WTC11 (cell line): ENCODE data around the gene GGN. TPM values are rescaled to one million over a fixed set of nuclear protein-coding genes. Genes with fewer than 3 reads are reported as not detected.

ENCODE experiments used
- ATAC-seq: fragments of 200-7000 bp; cut with Tn5 transposase; 2 replicates; pipeline ENCODE4 v1.10.0; 2021; ENCODE audit warnings: mild to moderate bottlenecking, moderate library complexity
- CTCF ChIA-PET: fragments of 300-600 bp; sonication (Branson Sonifier 250); formaldehyde crosslinking; loops from one replicate; lab custom pipeline; 2021; ENCODE audit warnings: antibody characterized with exemption; lab: Charles Lee
- POLR2A ChIA-PET: fragments of 350-600 bp; sonication (Branson Sonifier 250); formaldehyde crosslinking; loops from one replicate; lab custom pipeline; 2021; ENCODE audit warnings: antibody characterized with exemption; lab: Charles Lee
- DNase-seq: peaks from one replicate; pipeline ENCODE4 v3.0.0; 2021; ENCODE audit warnings: low spot score
- H3K27ac Mint-ChIP-seq: 2 replicates; pipeline ENCODE4 v1.8.0; 2021; ENCODE audit warnings: mixed read lengths
- H3K27me3 Mint-ChIP-seq: 2 replicates; pipeline ENCODE4 v1.8.0; 2021; ENCODE audit warnings: low read depth, mild to moderate bottlenecking, moderate library complexity, mixed read lengths
- H3K36me3 Mint-ChIP-seq: 2 replicates; pipeline ENCODE4 v1.8.0; 2021; ENCODE audit warnings: mixed read lengths
- H3K4me1 Mint-ChIP-seq: 2 replicates; pipeline ENCODE4 v1.8.0; 2022; ENCODE audit warnings: mixed read lengths
- H3K4me3 Mint-ChIP-seq: 2 replicates; pipeline ENCODE4 v1.8.0; 2021; ENCODE audit warnings: mild to moderate bottlenecking, moderate library complexity, mixed read lengths
- H3K9me3 Mint-ChIP-seq: 2 replicates; pipeline ENCODE4 v1.8.0; 2021; ENCODE audit warnings: mixed read lengths
- FOXK1 ChIP-seq: sonication (generic); formaldehyde crosslinking; IDR thresholded peaks from 2 replicates; pipeline ENCODE4 v1.8.0; 2022; ENCODE audit warnings: mild to moderate bottlenecking, moderate library complexity, missing genetic modification reagents
- GABPB1 ChIP-seq: sonication (generic); formaldehyde crosslinking; IDR thresholded peaks from 2 replicates; pipeline ENCODE4 v1.8.1; 2023; ENCODE audit warnings: mild to moderate bottlenecking, missing genetic modification reagents
- JAZF1 ChIP-seq: fragments of 250-450 bp; sonication (Bioruptor Pico); IDR thresholded peaks from 2 replicates; pipeline ENCODE4 v1.9.0; 2021; ENCODE audit warnings: moderate library complexity, mild to moderate bottlenecking, inconsistent platforms
- NR1H2 ChIP-seq: sonication (generic); formaldehyde crosslinking; IDR thresholded peaks from 2 replicates; pipeline ENCODE4 v1.9.0; 2021; ENCODE audit warnings: mild to moderate bottlenecking, moderate library complexity, missing genetic modification reagents
- NR2C2 ChIP-seq: sonication (generic); formaldehyde crosslinking; IDR thresholded peaks from 2 replicates; pipeline ENCODE4 v1.8.0; 2022; ENCODE audit warnings: mild to moderate bottlenecking, missing genetic modification reagents
- OVOL2 ChIP-seq: fragments of 250-450 bp; sonication (Bioruptor Pico); IDR thresholded peaks from 2 replicates; pipeline ENCODE4 v1.9.0; 2021; ENCODE audit warnings: mild to moderate bottlenecking, borderline replicate concordance
- RORB ChIP-seq: fragments of 250-450 bp; sonication (Bioruptor Pico); IDR thresholded peaks from 2 replicates; pipeline ENCODE4 v1.9.0; 2021; ENCODE audit warnings: mild to moderate bottlenecking
- TP53 ChIP-seq: sonication (generic); formaldehyde crosslinking; IDR thresholded peaks from 2 replicates; pipeline ENCODE4 v1.8.1; 2023; ENCODE audit warnings: mild to moderate bottlenecking, missing genetic modification reagents
- ZNF121 ChIP-seq: sonication (generic); formaldehyde crosslinking; IDR thresholded peaks from 2 replicates; pipeline ENCODE4 v1.8.0; 2023; ENCODE audit warnings: missing genetic modification reagents
- ZNF219 ChIP-seq: sonication (generic); formaldehyde crosslinking; IDR thresholded peaks from 2 replicates; pipeline ENCODE4 v1.8.0; 2023; ENCODE audit warnings: missing genetic modification reagents, mild to moderate bottlenecking, borderline replicate concordance
- ZNF416 ChIP-seq: fragments of 250-450 bp; sonication (Bioruptor Pico); IDR thresholded peaks from 2 replicates; pipeline ENCODE4 v1.9.0; 2021; ENCODE audit warnings: mild to moderate bottlenecking, inconsistent platforms
- total RNA-seq: library from RNA; stranded (reverse); gene quantifications from 3 replicates; pipeline ENCODE4 v1.2.3, GENCODE V29; 2021
- TF ChIP-seq, protein P1 (sequence below): sonication (generic); formaldehyde crosslinking; IDR thresholded peaks from 2 replicates; pipeline ENCODE4 v1.8.0; 2022; ENCODE audit warnings: mild to moderate bottlenecking, missing genetic modification reagents
- TF ChIP-seq, protein P2 (sequence below): sonication (generic); formaldehyde crosslinking; IDR thresholded peaks from 2 replicates; pipeline ENCODE4 v1.8.0; 2022; ENCODE audit warnings: mild to moderate bottlenecking, missing genetic modification reagents
- TF ChIP-seq, protein P3 (sequence below): sonication (generic); formaldehyde crosslinking; IDR thresholded peaks from 2 replicates; pipeline ENCODE4 v1.8.1; 2022; ENCODE audit warnings: missing genetic modification reagents, borderline replicate concordance
- TF ChIP-seq, protein P4 (sequence below): sonication (generic); formaldehyde crosslinking; IDR thresholded peaks from 2 replicates; pipeline ENCODE4 v1.8.1; 2022; ENCODE audit warnings: low read depth, mild to moderate bottlenecking, moderate library complexity, missing genetic modification reagents, borderline replicate concordance
- TF ChIP-seq, protein P5 (sequence below): sonication (generic); formaldehyde crosslinking; conservative IDR thresholded peaks from 2 replicates; pipeline ENCODE4 v1.8.1; 2023; ENCODE audit warnings: mild to moderate bottlenecking, low read depth, missing genetic modification reagents, moderate library complexity

GGN gene
- total RNA-seq, 1 experiment from 2014 or later = 2.4 TPM

DNA sequence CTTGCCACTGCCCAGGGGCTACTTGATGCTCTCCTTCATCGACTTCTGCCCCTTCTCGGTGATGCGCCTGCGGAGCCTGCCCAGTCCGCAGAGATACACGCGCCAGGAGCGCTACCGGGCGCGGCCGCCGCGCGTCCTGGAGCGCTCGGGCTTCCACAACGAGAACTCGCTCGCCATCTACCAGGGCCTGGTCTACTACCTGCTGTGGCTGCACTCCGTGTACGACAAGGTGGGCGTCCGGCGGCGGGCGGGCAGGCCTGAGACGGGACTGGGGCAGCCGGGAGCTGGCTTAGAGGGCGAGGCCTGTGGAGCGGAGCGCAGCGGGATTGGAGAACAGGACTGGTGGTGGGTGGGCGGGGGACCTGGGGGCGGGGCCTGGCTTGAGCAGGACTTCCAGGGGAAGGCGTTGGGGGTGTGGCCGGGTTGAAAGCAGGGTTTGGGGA, 26.2 kb downstream of the GGN start:
- H3K27ac Mint-ChIP-seq = peak overlapping the region; percentile 93
- no peak for TF ChIP-seq RORB (CRISPR knock-in tag)
- TF ChIP-seq, protein P1, sequence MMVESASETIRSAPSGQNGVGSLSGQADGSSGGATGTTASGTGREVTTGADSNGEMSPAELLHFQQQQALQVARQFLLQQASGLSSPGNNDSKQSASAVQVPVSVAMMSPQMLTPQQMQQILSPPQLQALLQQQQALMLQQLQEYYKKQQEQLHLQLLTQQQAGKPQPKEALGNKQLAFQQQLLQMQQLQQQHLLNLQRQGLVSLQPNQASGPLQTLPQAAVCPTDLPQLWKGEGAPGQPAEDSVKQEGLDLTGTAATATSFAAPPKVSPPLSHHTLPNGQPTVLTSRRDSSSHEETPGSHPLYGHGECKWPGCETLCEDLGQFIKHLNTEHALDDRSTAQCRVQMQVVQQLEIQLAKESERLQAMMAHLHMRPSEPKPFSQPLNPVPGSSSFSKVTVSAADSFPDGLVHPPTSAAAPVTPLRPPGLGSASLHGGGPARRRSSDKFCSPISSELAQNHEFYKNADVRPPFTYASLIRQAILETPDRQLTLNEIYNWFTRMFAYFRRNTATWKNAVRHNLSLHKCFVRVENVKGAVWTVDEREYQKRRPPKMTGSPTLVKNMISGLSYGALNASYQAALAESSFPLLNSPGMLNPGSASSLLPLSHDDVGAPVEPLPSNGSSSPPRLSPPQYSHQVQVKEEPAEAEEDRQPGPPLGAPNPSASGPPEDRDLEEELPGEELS (CRISPR knock-in tag) = 0 out of 2 replicates have a peak, but pooled peaks have one; percentile 68
- TF ChIP-seq NR2C2 (CRISPR knock-in tag) = no peak
- TF ChIP-seq, protein P2, sequence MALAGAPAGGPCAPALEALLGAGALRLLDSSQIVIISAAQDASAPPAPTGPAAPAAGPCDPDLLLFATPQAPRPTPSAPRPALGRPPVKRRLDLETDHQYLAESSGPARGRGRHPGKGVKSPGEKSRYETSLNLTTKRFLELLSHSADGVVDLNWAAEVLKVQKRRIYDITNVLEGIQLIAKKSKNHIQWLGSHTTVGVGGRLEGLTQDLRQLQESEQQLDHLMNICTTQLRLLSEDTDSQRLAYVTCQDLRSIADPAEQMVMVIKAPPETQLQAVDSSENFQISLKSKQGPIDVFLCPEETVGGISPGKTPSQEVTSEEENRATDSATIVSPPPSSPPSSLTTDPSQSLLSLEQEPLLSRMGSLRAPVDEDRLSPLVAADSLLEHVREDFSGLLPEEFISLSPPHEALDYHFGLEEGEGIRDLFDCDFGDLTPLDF (CRISPR knock-in tag) = no peak
- TF ChIP-seq FOXK1 = 0 out of 2 replicates have a peak, but pooled peaks have one; percentile 5
- TF ChIP-seq ZNF121 (CRISPR knock-in tag) = no peak
- TF ChIP-seq, protein P3, sequence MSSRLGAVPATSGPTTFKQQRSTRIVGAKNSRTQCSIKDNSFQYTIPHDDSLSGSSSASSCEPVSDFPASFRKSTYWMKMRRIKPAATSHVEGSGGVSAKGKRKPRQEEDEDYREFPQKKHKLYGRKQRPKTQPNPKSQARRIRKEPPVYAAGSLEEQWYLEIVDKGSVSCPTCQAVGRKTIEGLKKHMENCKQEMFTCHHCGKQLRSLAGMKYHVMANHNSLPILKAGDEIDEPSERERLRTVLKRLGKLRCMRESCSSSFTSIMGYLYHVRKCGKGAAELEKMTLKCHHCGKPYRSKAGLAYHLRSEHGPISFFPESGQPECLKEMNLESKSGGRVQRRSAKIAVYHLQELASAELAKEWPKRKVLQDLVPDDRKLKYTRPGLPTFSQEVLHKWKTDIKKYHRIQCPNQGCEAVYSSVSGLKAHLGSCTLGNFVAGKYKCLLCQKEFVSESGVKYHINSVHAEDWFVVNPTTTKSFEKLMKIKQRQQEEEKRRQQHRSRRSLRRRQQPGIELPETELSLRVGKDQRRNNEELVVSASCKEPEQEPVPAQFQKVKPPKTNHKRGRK = no peak
- no peak for TF ChIP-seq ZNF416 (CRISPR knock-in tag)
- no peak for TF ChIP-seq ZNF219
- TF ChIP-seq, protein P4, sequence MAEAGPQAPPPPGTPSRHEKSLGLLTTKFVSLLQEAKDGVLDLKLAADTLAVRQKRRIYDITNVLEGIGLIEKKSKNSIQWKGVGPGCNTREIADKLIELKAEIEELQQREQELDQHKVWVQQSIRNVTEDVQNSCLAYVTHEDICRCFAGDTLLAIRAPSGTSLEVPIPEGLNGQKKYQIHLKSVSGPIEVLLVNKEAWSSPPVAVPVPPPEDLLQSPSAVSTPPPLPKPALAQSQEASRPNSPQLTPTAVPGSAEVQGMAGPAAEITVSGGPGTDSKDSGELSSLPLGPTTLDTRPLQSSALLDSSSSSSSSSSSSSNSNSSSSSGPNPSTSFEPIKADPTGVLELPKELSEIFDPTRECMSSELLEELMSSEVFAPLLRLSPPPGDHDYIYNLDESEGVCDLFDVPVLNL (CRISPR knock-in tag) = no peak
- TF ChIP-seq OVOL2 (CRISPR knock-in tag) = no peak
- no peak for TF ChIP-seq GABPB1 (CRISPR knock-in tag)
- no peak for TF ChIP-seq NR1H2
- TF ChIP-seq, protein P5, sequence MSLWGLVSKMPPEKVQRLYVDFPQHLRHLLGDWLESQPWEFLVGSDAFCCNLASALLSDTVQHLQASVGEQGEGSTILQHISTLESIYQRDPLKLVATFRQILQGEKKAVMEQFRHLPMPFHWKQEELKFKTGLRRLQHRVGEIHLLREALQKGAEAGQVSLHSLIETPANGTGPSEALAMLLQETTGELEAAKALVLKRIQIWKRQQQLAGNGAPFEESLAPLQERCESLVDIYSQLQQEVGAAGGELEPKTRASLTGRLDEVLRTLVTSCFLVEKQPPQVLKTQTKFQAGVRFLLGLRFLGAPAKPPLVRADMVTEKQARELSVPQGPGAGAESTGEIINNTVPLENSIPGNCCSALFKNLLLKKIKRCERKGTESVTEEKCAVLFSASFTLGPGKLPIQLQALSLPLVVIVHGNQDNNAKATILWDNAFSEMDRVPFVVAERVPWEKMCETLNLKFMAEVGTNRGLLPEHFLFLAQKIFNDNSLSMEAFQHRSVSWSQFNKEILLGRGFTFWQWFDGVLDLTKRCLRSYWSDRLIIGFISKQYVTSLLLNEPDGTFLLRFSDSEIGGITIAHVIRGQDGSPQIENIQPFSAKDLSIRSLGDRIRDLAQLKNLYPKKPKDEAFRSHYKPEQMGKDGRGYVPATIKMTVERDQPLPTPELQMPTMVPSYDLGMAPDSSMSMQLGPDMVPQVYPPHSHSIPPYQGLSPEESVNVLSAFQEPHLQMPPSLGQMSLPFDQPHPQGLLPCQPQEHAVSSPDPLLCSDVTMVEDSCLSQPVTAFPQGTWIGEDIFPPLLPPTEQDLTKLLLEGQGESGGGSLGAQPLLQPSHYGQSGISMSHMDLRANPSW (CRISPR knock-in tag) = no peak
- TF ChIP-seq TP53 (CRISPR knock-in tag) = no peak
- TF ChIP-seq JAZF1 = no peak
- DNase-seq (peak; percentile 94), ATAC-seq (peak; percentile 79)
- peaks cover 10% of the 10 kb centered on the region for H3K4me1 Mint-ChIP-seq
- CTCF ChIA-PET = interaction anchor here (0.7 to 2.9 kb wide), 12 partner anchors 10 to 128 kb away, joined by 3 to 19 read pairs (median 4); partner anchors contain the start of genes CATSPERG, FAM98C, GGN and PPP1R14A
- H3K27me3 Mint-ChIP-seq = peaks cover 66% of the 10 kb centered on the region
- no peaks in the 10 kb centered on the region for H3K36me3 Mint-ChIP-seq
- POLR2A ChIA-PET = interaction anchor here (0.8 to 2.7 kb wide), 4 partner anchors 12 to 57 kb away, joined by 3 to 16 read pairs (median 4); partner anchors contain the start of genes GGN and PSMD8
- no peaks in the 10 kb centered on the region for H3K9me3 Mint-ChIP-seq
- peak overlapping the region; percentile 86 for H3K4me3 Mint-ChIP-seq
